Renal pelvis (tissue), 12 donors: ENCODE data around the gene FGFBP1. TPM values are rescaled to one million over a fixed set of nuclear protein-coding genes. Genes with fewer than 3 reads are reported as not detected.
A peak's percentile ranks its signal among the peaks of the same experiment; 100 is the strongest.

ENCODE experiments used
- DNase-seq: peaks from one replicate; pipeline ENCODE4 v3.0.0-alpha.2; 2013
- long read RNA-seq, 16 experiments: transcript quantifications; one replicate each; lab custom pipeline, GENCODE V29; 2026
- polyA plus RNA-seq, 3 donors: library from polyadenylated mRNA; unstranded; fragments of 120-200 nt; gene quantifications; one replicate each; pipeline ENCODE4 v1.2.1, GENCODE V29; 2013; ENCODE audit not compliant: insufficient read length in 3 of 3

FGFBP1 gene
- under 1 TPM; 0.06 to 0.21 (median 0.16) TPM for polyA plus RNA-seq
- long read RNA-seq, donor 1 = 0 reads
- long read RNA-seq, donor 2 = 0 reads
- long read RNA-seq, donor 3 = 0 reads
- long read RNA-seq, donor 4 = 0 reads
- long read RNA-seq, donor 5 = 0 reads
- long read RNA-seq, donor 6 = 0 reads
- long read RNA-seq, donor 7 = 0 reads
- long read RNA-seq, donor 8 = 0 reads
- long read RNA-seq, donor 9 = 0 reads
- long read RNA-seq, donor 10 = 0 reads
- long read RNA-seq, donor 11 = 0 reads
- long read RNA-seq, donor 12 = 0 reads
- long read RNA-seq, donor 13 = 0 reads
- long read RNA-seq, donor 14 = 0 reads
- long read RNA-seq, donor 15 = 0 reads
- long read RNA-seq, donor 16 = 0 reads

GRCh38 chr4:15938640-15939039 lies at the start of gene FGFBP1:
FGFBP1 (minus strand) TSS chr4:15938740; CDS start chr4:15936632, 2,108 bp downstream.
- no peak for DNase-seq

GRCh38 chr4:15988222-15988621 lies 49.7 kb upstream of the FGFBP1 start:
- no peak for DNase-seq

- no peak for DNase-seq
Observed at GRCh38 chr4:15986907-15987306, 48.4 kb upstream of the FGFBP1 start.

- no peak for DNase-seq
Observed at GRCh38 chr4:15983610-15984009, 45.1 kb upstream of the FGFBP1 start.

- no peak for DNase-seq
Observed at GRCh38 chr4:15982842-15983524, 44.4 kb upstream of the FGFBP1 start.

- DNase-seq = no peak
Observed at GRCh38 chr4:15976456-15977447, 38.2 kb upstream of the FGFBP1 start.

- DNase-seq = no peak
Observed at GRCh38 chr4:15971068-15971801, 32.7 kb upstream of the FGFBP1 start.

- DNase-seq = no peak
Observed at GRCh38 chr4:15968551-15969300, 30.2 kb upstream of the FGFBP1 start.

GRCh38 chr4:15965325-15965724 lies 26.8 kb upstream of the FGFBP1 start:
- DNase-seq = no peak

GRCh38 chr4:15964159-15964558 lies 25.6 kb upstream of the FGFBP1 start:
- DNase-seq = no peak

- no peak for DNase-seq
Observed at GRCh38 chr4:15963576-15963975, 25.0 kb upstream of the FGFBP1 start.

- no peak for DNase-seq
Observed at GRCh38 chr4:15963001-15963451, 24.5 kb upstream of the FGFBP1 start, which contains the start of gene FGFBP2. FGFBP2 (minus strand) TSS chr4:15963175; CDS start chr4:15963129, 46 bp downstream.

- DNase-seq = no peak
Observed at GRCh38 chr4:15961781-15962510, 23.4 kb upstream of the FGFBP1 start.

- no peak for DNase-seq
Observed at GRCh38 chr4:15958562-15958961, 20.0 kb upstream of the FGFBP1 start.

GRCh38 chr4:15956179-15956850 lies 17.8 kb upstream of the FGFBP1 start:
- DNase-seq = peak; percentile 35

- no peak for DNase-seq
Observed at GRCh38 chr4:15955670-15956069, 17.1 kb upstream of the FGFBP1 start.

- DNase-seq = no peak
Observed at GRCh38 chr4:15953625-15954024, 15.1 kb upstream of the FGFBP1 start.

GRCh38 chr4:15951781-15952180 lies 13.2 kb upstream of the FGFBP1 start:
- DNase-seq = no peak

- no peak for DNase-seq
Observed at GRCh38 chr4:15948826-15949225, 10.3 kb upstream of the FGFBP1 start.
